A549 treated with CORT108297 at 1 μM for 4 hours (cell line): ENCODE results near the gene DIAPH1. TPM values are rescaled to one million over a fixed set of nuclear protein-coding genes. Genes with fewer than 3 reads are reported as not detected.

Source experiments
- total RNA-seq: library from RNA; stranded (reverse); fragments of 200-300 nt; extraction: Qiagen RNA extraction; gene quantifications from 5 replicates; pipeline ENCODE4 v1.2.3, GENCODE V29; 2022

DIAPH1 gene
- 98.1 to 105 TPM (median 101 TPM) in 5 replicates for total RNA-seq

DNA sequence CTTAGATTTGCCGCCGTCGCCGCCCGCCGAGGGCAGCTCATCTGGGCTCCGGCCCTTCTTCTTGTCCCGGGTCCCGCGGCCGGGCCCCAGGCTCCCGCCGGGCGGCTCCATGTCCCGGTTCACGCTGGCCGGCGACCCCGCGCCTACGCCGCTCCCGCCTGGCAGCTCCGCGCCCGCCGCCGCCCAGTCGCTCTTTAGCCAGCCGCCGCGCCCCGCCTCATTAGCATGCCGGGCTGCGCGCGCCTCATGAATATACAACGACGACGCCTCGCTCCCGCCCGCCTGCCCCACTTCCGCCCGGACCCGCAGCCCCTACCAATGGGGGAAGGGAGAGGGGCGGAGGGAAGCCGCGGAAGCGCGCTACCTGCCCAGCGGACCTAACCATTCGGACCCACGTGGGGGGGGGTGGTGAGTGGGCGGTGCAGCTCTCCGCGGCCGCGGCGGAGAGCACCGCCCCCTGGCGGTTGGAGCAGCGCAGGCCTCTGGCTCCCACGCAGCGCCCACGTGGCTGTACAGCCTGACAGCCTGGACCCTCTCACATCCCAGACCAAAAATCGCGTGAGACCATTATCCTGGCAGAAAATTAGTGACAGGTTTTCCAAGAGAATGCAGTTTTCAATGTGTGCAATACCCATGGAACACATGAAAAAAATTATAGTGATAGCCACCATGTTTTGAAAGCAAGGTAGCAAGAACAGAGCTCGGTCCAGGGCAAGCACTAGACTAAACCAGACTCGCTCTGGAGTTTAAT is at the start of gene DIAPH1:
TSS of gene DIAPH1 (minus strand) at position 197 of the 751 bp plus-strand sequence. CDS start at position 111, 86 bp downstream.

DNA sequence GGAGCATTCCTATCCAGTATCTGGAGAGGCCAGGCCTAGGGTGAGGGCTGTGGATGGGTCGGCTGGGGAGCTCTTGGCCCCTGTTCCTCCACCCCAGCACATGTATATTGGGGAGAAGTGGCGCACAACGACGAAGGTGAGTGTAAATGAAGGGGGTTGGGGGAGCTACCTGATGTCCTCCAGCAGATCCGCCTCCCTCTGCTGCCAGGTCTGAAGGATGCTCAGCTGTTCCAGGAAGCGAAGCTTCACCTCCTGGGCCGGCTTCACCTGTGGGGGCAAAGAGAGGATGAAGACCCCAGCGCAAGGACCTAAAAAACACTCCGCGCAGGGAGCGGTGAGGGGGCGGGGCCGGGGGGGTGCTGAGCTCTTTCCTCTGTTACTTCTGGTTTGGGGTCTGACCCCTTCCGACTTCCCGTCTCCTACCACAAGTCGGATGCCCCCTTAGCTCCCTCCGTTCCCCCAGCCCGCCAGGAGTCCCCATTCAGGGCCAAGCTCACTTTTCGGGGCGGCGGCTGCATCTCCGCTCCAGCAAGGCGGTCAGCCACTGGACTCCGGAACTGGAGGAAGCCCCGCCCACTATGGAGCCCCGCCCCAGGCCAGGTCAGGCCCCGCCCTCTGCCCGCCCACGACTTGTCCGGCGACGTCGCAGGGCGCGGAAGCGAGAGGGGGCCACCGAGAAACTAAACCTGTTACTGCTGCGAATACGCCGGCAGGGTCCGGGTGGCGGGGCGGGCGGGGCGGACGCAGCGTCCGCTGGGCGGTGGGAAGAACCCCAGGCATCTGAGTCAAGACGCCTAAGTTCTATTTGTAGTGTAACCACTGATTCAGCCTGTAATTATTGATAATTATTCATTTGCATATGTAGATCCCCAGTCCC is 32.3 kb upstream of the DIAPH1 start, which contains the start of gene FCHSD1:
TSS of gene FCHSD1 (minus strand) at position 568 of the 877 bp plus-strand sequence. CDS start at position 518, 50 bp downstream.

DNA sequence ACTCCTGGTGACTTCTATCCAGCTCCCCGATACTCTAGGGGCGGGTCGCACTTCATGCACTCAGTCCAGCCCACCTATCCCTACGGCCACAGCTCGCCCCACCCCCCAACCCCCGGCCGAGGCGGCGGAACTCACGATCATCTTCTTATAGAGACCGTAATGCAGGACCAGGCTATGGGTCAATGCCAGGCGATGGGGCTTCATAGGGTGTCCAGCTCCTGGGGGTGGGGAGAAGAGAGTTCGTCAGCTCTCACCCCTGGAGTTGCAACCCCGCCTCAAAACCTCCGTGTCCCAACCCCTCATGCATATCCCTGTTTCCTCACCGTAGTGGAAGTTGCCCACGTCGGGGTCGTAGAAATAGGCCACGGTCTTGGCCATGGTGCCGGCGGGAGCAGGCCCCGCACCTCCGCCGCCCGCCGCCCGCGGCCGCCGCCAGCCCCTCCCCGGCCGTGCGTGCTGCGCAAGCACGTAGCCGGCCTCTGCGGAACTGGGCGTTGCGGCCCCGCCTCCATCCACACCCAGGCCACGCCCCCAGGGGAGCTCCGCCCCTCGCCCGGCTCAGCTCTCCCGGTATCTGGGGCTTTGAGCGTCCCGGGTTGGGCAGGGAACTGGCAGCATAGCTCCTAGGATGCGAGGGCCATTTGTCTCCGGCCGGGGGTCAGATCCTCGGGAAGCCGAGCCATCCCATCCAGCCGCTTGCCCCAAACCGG is 17.8 kb upstream of the DIAPH1 start, which contains the start of the genes HDAC3 and RELL2:
TSS of gene HDAC3 (minus strand) at position 437 of the 710 bp plus-strand sequence. CDS start at position 378, 59 bp downstream.
TSS of gene RELL2 (plus strand) at position 585 of the 710 bp plus-strand sequence. CDS start 1,229 bp downstream, outside the sequence.

DNA sequence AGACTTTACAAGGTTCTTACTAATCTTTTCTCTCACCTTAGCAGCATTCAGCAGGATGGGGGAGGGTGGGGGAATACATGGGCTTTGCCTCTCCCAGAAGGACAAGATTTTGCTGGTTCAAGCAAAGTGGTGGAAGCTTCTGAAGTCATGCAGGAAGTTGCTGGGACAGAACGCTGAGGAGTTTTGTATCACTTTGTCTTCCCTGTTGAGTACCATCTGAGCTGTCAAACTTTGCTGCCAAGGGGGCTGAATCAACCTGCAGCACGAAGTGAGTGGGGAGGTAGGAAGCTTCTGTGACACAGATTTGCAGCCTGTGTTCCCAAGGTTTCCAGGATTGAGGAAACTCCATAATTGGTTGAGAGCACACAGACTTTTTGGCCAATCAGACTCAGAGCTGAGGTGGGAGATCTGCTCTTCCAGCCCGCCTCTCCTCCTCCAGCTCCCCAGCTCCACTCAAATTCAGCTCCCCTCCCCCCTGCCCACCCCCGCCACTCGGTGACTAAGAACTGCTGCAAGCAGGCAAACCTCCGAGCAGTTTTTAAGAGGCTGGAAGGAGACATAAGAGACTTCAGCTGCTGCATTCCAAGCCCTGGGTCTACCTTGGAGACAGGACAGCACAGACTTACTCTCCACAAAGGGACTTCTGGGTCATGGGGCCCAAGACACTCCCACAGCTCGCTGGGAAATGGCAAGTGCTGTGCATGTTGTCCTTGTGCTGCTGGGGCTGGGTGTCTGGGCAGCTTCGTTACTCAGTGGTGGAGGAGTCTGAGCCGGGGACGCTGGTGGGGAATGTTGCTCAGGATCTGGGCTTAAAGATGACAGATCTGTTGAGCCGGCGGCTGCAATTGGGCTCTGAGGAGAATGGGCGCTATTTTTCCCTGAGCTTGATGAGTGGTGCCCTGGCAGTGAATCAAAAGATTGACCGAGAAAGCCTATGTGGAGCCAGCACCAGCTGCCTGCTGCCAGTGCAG is 129.9 kb downstream of the DIAPH1 start, which contains the start of gene PCDHGC5:
TSS of gene PCDHGC5 (plus strand) at position 491 of the 971 bp plus-strand sequence. CDS start at position 651, 160 bp downstream.

DNA sequence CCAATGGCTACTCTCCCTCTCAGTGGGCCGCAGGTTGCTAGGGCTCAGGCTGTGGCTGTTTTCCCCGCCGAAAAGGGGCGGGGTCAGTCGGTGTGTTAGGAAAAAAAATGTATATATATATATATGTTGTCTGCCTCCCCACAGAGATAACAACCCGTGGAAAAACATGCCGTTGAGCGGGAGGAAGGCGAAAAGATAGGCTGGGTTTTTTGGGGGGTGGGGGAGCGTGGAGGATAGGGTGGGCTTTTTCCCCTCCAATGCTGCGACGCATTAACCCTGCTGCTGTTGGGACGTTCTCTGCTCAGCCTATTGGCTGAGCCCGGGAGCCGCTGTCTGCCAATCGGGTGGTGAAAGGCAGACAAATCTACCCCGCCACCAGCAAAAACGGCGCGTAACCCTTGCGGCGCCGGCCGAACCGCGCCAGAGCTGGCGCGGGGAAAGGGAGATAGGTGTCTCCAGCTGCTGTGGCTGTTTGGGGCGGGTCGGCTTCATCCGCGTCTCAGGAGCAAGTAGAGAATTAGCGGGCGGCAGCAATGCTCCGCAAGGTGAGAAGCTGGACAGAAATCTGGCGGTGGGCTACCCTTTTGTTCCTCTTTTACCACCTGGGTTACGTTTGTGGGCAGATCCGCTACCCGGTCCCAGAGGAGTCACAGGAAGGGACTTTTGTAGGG is 134.0 kb downstream of the DIAPH1 start, which contains the start of gene PCDHGC4:
TSS of gene PCDHGC4 (plus strand) at position 390 of the 671 bp plus-strand sequence. CDS start at position 534, 144 bp downstream.

DNA sequence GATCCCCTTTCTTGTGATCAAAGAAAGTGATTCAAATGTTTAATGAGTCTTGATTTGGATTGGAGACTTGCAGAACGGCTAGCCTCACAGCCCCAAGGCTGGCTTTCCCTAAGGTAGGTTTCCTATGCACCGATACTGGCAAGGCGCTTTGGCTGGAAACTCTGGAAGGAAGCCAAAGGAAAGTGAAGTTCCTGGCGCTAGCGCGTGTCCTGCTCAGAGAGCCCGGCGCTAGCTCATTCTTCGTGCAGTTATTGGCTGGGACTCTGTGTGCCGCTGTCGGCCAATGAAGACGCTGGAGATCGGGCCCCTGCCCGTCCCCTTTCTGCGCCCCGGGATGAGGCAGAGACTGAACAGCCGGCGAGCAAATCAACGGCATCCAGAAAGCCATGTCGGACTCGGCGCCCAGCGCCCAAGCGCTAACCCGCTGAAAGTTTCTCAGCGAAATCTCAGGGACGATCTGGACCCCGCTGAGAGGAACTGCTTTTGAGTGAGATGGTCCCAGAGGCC is 143.1 kb downstream of the DIAPH1 start, which contains the start of gene PCDHGC3:
TSS of gene PCDHGC3 (plus strand) at position 342 of the 507 bp plus-strand sequence. CDS start at position 493, 151 bp downstream.

Other genes starting within 250 kb of the DIAPH1 start
- 0.17 to 0.33 TPM (median 0.24 TPM) in 5 replicates for gene PCDHGB3, start 248.8 kb downstream of the DIAPH1 start, total RNA-seq
- gene PCDHGA6, start 245.1 kb downstream of the DIAPH1 start, total RNA-seq = 0.13 to 0.27 TPM (median 0.22 TPM) in 5 replicates
- gene PCDHGA7, start 236.3 kb downstream of the DIAPH1 start, total RNA-seq = 0.82 to 1.0 TPM (median 0.97 TPM) in 5 replicates
- gene PCDHGB4, start 231.3 kb downstream of the DIAPH1 start, total RNA-seq = 0.70 to 1.0 TPM (median 0.98 TPM) in 5 replicates
- gene PCDHGA8, start 226.4 kb downstream of the DIAPH1 start, total RNA-seq = 0.02 to 0.08 TPM (median 0.03 TPM) in 5 replicates
- gene PCDHGB5, start 221.1 kb downstream of the DIAPH1 start, total RNA-seq = 2.1 to 2.6 TPM (median 2.4 TPM) in 5 replicates
- gene PCDHGA9, start 216.2 kb downstream of the DIAPH1 start, total RNA-seq = 0.02 to 0.09 TPM (median 0.05 TPM) in 4 of 5 replicates, not detected in the other
- 0.03 to 0.14 TPM (median 0.09 TPM) in 5 replicates for gene PCDHGB6, start 211.0 kb downstream of the DIAPH1 start, total RNA-seq
- gene PCDHGA10, start 206.0 kb downstream of the DIAPH1 start, total RNA-seq = 0.01 to 0.02 TPM (median 0.02 TPM) in 3 of 5 replicates, not detected in the others
- 0.03 to 0.08 TPM (median 0.06 TPM) in 4 of 5 replicates, not detected in the other for gene PCDHGB7, start 201.3 kb downstream of the DIAPH1 start, total RNA-seq
- gene PCDHGA11, start 197.9 kb downstream of the DIAPH1 start, total RNA-seq = 0.02 to 0.03 TPM (median 0.02 TPM) in 4 of 5 replicates, not detected in the other
- 0.02 to 0.03 TPM in 2 of 5 replicates, not detected in the others for gene PCDHGA12, start 188.5 kb downstream of the DIAPH1 start, total RNA-seq
- gene PCDHGC3, start 143.0 kb downstream of the DIAPH1 start, total RNA-seq = 5.0 to 6.7 TPM (median 5.6 TPM) in 5 replicates
- gene PCDHGC4, start 134.0 kb downstream of the DIAPH1 start, total RNA-seq = 0.01 to 0.05 TPM (median 0.03 TPM) in 3 of 5 replicates, not detected in the others
- 0.02 to 0.03 TPM (median 0.03 TPM) in 3 of 5 replicates, not detected in the others for gene PCDHGC5, start 129.9 kb downstream of the DIAPH1 start, total RNA-seq
- 46.2 to 54.2 TPM (median 48.7 TPM) in 5 replicates for gene HDAC3, start 17.8 kb upstream of the DIAPH1 start, total RNA-seq
- gene RELL2, start 18.0 kb upstream of the DIAPH1 start, total RNA-seq = 2.9 to 5.2 TPM (median 4.9 TPM) in 5 replicates
- 6.9 to 13.2 TPM (median 10.0 TPM) in 5 replicates for gene FCHSD1, start 32.4 kb upstream of the DIAPH1 start, total RNA-seq
- gene ARAP3, start 63.2 kb upstream of the DIAPH1 start, total RNA-seq = 4.1 to 5.9 TPM (median 5.5 TPM) in 5 replicates